ENCODE results near the gene RAMACL. TPM values are rescaled to one million over a fixed set of nuclear protein-coding genes. Genes with fewer than 3 reads are reported as not detected.

Gene RAMACL
- total RNA-seq, 1 donor from 2014 or later: 0.39 TPM

DNA sequence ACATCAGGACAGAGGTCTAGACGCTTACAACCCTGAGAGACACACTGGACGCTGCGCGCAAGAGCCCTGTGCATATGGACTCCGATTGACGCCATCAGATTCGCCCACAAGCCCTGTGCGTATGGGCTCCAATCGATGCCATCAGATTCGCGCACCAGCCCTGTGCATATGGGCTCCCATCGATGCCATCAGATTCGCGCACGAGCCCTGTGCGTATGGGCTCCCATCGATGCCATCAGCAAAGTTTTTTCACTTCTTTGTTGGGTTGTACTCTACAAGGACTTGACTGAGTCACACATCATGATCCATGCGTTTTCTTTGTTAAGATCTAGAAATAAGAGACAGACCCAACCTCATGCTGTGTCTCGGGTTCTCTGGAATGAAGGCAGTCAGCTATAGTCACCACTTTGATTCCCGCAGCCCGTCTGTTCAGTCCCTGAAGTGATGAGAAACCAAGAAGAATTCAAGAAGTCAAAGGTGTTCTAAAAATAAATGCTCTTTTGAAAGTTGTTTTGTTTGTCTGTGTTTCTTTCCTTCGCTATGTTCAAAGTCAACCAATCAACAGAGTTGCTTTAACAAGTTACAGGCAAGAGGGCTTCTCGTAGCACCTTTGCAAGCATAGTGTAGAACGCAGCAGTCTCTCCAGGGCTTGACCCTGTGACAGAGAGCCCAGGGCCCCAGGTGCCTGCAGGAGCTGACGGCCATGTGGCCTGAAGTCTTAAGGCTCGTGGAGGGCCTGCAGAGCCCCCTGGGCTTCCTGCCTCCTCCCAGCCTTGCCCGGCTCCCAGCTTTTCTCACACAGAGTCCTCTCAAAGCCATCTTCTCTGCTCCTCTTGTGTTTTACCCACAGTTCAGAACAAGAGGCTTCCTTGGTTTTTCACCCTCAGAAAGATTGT is 32.6 kb upstream of the RAMACL start:
- intact Hi-C loops (cut with micrococcal nuclease): no loop called here

DNA sequence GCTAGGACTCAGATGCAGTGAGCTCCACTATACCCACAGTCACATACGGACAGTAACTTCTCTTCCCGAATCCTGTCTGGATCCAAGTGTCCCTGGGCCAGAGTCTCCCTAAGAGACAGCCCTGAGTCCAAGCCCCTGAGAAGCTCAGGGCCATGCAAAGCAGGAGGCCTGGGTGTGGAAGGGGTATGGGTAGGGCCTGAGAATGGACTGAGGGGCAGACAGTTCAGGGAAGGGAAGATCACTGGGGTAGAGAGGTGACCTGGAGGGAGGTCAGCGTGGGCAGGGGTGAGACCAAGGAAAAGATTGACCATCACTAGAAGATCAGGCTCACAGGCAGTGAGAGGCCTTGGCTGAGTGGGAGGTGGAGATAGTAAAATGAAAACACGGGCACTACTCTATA is 31.8 kb upstream of the RAMACL start:
- intact Hi-C loops (cut with micrococcal nuclease): no loop called here

DNA sequence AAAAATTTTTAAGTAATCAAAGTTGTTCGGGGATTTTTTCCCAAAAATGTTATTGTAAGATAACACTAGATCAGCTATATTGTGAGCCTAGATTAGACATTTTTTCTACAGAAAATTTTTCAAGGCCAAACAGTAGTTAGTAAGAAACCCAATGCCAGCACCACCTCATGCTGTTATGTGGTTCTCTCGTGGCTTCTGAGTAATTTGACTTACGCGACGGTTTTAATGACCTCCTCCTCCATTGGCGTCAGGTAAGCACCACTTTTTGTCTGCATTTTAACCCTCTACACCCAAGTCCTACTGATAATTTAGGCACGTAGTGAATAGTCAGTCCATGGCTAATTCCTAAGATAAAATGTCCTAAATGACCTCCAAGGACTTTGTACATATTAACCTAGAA is 30.9 kb upstream of the RAMACL start:
- intact Hi-C loops (cut with micrococcal nuclease): no loop called here

DNA sequence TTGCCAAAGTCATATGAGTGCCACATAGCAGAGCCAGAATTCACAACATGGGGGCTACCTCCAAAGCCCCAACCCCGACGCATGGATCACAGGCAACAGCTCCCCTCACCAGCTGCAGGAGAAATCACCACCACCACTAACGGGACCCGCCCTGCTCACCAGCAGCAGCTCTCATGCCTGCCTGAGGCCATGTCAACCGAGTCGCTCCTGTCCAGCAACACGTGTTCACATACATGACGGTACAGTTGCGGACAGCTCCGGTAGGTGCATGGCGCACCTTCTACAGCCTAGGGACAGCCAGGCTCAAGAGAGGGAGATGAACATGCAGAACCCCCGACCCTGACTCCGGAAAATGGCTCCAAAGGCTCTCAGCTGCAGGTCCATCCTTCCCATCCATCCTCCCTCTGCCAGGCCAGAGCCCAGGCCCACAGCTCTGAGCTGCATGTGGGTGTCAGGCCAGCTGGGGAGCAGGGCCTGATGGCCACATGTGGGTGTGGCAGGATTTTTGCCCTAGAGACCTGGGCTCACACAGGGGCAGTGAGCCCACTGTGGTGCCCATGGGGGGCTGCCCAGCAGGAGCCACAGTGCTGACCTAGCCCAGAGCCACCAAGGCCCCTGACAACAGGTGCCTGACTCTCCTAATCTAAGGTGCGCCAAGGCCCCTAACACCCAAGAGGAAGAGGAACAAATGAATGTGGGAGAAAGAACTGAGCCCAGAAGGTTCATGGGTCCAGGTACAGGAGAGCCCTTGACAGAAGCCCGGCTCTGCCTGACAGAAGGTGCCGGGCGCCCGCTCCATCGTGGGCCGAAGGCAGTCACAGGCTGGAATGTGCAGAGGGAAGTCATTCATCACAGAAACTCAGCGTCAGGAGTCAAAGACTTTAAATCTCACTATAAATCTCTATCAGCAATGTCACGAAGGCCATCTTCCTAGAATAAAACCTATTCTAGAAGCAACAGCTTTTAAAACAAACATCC is 30.1 kb upstream of the RAMACL start:
- intact Hi-C loops (cut with micrococcal nuclease): no loop called here

DNA sequence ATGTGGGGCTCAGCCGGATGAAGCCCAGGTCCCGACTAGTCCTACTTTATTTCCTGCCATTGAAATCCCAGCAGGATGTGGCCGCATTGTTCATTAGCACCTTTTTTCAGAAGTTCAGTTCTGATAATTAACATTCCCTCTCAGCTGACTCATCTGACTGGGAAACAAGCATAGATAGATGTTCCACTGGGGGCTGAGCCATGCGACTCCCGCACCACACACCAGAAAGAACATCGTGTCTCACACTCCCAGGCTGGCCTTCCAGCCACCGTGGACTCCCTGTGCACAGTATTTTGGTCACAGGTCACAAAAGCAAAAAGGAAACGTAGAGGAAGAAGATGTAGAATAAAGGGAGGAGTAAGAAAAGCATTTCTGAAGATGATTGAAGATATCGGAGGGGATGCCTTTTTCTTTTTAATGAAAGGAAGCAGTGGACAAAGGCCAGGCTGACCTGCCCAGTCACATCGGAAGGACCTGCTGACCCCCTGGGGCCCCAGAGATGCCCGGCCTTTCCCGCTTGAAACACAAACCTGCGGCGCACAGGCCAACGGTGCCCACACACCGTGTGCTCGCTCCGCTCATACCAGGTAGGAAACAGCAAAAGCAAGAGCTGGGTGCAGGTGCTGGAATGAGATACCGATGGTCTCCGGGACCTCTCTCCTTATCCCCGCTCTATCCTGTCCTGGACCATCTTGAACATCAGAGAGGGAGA is 28.7 kb upstream of the RAMACL start:
- intact Hi-C loops (cut with micrococcal nuclease): no loop called here

DNA sequence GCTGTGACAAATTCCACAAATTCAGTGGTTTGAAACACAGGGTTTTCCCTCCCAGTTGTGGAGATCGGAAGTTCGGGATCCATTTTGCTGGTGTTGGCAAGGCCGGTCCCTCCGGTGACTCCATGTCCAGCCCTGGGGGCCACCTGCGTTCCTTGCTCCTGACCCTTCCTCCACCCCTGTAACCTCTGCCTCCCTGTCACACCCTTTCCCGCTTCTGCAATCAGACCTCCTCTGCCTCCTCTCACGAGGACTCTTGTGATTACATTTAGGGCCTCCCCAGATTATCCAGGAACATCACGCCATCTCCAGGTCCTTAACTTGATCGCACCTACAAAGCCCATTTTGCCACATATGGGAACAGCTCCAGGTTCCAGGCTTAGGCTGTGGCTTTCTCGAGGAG is 28.1 kb upstream of the RAMACL start:
- intact Hi-C loops (cut with micrococcal nuclease): no loop called here

DNA sequence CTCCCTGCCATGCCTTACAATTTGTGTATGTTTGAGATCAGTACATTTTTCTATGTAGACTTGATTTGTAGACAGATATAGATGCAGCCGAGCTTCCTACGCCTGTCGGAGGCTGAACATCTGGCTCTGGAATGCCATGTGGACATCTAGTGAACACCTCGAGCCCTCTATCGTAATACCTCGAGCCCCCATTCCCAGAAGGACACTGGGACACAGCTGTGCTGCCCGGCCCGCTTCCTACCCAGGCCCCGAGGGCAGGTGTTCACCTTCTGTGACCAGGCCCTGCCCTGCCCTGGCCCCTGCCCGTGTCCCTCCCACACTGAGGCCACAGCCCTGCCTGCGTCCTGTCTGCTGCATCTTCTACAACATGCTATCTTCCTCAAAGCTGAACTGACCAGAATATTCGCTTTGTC is 27.7 kb upstream of the RAMACL start:
- intact Hi-C loops (cut with micrococcal nuclease): no loop called here

DNA sequence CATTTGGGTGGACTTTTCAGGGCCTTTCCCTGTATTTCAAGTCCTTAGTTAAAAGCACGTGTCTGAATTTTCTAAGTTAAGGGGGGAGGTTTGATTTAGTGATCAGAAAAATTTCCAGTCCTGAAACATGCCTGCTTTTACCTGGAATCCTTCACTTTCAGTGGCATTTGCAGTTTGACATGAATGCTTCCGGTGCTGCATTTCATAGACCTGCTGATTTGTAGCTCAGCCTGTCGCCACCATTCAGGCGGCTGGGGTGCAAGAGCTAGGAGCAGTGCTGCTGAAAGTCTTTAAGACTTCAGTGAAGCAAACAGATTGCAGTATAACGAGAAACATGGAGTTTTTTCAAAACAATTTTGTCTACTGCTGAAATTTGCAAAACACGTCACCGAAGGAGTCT is 26.5 kb upstream of the RAMACL start:
- intact Hi-C loops (cut with micrococcal nuclease): no loop called here

DNA sequence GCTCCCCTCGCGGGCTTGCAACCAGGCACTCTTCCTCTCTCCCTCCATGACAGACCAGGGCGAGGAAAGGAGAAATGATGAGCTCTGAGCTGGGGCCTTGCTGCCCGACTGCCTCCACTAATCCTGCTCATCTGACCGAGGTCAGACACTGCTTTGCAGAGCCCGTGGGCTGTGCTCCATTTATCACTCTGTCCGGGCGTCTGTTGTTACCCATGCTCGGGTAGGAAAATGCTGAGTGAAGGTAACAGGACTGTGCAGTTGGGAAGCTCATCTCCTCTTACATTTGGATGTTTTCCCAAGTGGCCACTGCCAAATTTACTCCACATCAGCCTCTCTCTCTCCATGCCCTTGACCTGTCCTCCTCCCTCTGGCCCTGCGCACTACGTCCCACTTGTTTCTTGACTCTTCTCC is 26.0 kb upstream of the RAMACL start:
- intact Hi-C loops (cut with micrococcal nuclease): no loop called here

DNA sequence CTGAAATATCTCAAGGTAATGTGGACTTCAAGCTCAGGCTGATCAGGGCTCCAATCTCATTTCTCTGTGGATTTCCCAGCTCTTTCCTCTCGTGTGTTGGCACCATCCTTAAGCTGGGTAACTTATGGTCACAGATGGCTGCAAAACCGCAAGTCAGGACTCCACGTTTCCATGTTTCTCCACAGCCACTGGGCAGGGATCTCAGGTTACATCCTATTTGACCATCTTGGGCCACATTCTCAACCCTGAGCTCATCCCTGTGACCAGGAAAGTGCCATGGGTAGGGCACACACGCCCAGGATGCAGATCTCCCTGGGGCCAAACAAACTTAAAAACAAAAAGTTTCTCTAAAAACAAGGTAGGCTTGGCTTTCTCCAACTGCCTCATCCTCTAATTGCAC is 25.2 kb upstream of the RAMACL start:
- intact Hi-C loops (cut with micrococcal nuclease): no loop called here

DNA sequence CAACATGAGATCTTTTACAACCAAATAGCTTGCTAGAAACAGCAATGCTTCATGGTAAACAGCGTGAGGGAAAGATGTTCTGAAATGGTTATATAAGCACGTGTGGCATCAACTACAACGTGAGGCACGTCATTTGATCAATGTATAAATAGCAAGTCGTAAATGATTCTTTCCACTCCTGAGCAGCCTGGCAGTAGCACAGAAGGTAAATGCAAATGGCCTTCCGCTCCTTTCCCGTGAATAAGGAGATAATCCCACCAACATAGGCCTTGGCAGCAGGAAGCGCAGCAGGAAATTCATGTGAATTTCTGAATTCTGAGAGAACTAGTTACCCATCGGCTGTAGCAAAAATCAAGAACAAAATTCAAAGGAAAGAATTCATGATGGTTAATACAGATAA is 23.6 kb upstream of the RAMACL start:
- intact Hi-C loops (cut with micrococcal nuclease): no loop called here

DNA sequence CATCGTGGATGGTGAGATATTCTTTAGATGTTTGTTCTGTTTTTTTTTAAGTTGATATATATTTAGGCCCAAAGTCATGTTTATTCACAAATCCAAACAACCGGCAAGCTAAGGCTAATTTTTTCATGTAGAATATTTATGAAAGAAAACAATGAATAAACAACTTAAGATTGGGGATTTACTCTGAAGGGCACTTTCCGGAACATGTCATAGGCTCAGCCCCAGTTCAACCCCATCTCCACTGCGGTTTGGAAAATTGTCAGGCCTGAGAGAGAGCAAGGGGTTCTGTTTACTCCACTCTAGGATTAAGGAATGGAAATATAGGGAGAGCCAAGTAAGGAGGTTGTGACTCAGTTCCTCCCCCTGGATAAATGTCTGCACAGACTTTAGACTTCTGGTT is 22.3 kb upstream of the RAMACL start:
- intact Hi-C loops (cut with micrococcal nuclease): no loop called here

DNA sequence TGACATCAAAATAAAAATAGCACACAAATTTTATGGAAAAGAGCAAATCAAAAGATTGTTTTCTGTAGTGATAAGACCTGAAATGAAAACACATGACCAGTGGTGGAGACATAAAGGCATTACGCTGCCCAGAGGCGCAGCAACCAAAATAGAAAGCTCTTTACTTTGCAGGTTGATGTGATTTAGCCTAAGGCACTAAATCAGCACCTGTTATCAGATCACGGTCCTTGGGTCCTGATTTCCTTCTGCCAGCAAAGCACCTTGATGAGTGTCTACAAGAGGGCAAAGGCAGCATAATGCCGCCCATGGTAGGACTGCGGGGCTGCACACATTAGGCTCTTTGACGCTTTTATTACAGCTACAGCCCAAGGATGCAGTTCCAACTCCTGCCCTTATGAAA is 19.3 kb upstream of the RAMACL start:
- intact Hi-C loops (cut with micrococcal nuclease): no loop called here

DNA sequence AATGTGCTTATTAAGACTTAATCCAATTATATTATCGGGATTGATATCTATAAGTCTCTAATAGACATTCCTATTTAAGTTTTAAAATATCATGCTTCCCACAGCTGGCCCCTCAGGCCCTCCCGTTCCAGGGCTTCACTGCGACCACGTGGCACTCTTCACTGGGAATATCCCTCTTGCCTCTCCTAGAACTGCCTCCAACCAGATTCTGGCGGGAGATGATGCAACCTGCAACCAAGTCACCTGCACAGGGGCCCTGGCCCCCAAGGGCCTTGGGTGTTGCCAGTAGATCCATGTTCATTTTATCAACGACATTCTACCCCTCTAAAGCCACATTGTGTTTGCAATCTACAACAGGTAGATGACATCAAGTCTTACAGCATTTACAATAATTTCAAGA is 18.4 kb upstream of the RAMACL start:
- intact Hi-C loops (cut with micrococcal nuclease): no loop called here

DNA sequence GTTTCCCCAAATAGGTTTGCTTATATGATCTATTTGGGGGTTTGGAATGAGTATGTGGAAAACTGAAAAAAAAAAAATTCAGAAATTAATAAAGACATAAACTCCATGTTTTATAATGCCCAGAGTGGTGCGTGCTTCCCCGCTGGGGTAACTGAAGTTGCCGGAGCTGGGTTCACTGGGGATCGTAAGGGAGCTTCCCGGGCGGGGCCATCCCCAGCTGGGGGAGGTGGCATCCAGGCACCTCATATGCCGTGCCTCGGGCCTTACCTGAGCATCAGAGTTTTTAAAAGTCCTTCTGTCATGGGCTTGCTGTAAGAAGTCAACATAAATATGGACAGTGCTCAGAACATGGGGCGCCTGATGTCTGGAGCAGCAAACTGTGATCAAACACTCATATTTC is 17.9 kb upstream of the RAMACL start:
- intact Hi-C loops (cut with micrococcal nuclease): no loop called here

DNA sequence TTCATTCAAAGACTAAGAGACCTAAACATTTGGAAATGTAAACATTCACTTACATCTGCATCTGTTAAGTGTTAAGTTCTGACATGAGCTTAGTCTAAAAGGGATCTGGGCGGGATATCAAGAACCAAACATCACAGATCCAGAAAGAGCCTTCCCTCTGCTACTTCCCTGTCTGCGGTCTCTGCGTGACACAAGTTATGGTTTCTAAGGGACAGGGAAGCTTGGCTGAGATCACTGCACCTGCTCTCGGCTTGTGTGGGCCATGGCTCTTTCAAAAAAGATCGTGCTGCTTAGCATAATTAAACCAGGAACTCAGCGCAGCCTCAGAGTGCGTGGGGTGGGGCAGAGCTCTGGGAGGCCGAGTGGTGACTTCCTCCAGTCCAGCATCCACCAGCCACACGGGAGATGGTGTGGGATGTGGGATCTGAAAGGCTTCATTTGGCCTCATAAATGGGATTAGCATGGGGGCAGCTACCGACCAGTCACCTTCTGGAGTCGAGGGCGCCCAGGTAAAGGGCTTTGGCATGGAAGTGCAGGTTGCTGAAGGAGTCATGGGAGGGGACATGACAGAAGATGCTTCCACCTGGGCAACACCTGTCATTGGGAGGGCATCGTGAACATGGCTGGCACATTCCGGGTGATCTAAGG is 16.7 kb upstream of the RAMACL start:
- intact Hi-C loops (cut with micrococcal nuclease): no loop called here

DNA sequence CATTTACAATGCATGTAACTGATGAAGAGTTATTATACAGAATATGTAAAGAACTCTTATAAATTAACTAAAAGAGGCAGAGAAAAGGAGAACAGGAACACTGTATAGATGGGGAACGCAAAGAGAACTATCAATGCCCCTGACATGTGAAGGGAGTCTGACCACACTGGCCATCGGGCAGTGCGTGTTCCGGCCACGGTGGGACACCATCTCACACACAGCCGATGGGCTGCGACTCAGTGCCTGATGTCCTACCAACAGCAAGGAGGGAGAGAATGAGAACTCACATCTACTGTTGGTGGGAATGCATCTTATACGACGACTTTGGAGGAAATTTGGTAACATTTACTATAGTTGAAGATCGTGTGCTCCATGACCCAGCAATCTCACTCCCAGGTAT is 15.5 kb upstream of the RAMACL start:
- intact Hi-C loops (cut with micrococcal nuclease): no loop called here

DNA sequence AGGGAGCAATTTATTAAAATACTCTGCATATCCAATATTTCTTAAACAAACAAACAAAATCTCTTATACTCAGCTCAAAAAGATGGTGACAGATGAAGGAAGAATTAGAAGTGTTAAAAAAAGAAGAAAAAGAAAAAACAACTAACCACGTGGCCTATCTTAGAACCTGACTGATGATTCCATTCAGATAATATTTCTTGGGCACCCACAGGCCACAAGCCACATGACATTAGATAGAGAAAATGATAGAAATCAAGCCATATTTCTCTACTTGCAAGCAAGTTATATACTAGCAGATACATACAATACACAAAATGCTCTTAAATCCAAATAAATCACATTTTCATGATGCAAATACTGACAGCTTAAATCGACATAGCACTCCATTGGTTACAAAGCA is 14.5 kb upstream of the RAMACL start:
- intact Hi-C loops (cut with micrococcal nuclease): no loop called here

DNA sequence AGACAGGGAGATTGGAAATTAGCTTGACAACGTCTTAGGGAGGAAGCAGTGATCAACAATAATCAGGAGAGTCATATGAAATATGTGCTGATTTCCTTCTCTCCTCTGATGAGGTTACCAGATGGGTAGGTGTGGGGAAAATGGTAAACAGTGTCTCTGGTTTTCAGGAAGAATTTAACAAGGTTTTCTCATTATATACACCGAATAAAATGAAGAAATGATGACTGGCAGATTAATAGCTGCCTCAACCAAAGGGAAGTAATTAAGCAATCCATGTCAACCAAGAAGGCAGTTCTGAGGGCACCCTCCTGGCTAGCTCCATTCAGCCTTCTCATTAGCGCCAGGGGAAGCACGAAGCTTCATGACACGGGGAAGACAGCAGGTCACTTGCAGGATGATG is 12.7 kb upstream of the RAMACL start:
- intact Hi-C loops (cut with micrococcal nuclease): no loop called here

DNA sequence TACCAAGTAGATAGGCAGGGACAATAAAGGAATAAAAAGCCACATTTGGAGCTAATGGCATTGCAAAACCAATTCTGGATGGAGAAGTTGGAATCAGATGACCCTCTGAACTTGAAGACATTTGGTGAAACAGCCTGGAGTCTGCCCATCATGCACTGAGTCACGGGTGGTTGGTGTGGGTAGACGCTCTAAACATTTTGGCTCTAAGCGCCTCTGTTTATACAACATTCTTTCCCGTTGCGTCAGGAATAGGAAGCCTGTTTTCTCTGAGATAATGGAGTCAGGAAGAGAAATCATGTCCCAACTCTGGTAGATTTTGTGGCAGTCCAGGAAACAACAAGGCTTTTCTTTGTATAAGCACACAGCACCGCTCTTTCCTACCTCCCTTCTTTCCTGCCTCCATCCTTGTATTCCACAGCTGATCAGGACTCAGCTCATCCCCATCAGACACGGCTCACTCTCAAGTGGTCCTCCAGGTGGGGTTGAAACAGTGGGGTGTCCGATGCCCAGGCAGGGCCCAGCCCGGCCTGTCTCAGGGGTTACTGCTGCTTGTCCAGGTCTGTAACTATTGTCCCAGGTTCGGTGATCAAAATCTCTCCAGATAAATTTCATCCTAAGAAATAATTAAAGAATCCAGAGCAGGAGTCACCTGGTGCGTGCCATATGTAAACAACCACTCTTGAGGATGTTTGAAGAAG is 12.1 kb upstream of the RAMACL start:
- intact Hi-C loops (cut with micrococcal nuclease): no loop called here
